OCI-LY1 (cell line): ENCODE measurements around the gene CCNYL1.

Experiments
- H2AFZ ChIP-seq: fragments of 200-600 bp; sonication (generic), shearing (Covaris generic); 2 replicates; pipeline ENCODE4 v1.6.0; 2014; ENCODE audit warnings: antibody characterized with exemption, mild to moderate bottlenecking, low read length
- H3F3A ChIP-seq: fragments of 200-600 bp; sonication (generic), shearing (Covaris generic); 2 replicates; pipeline ENCODE4 v1.6.0; 2014; ENCODE audit warnings: mild to moderate bottlenecking, antibody characterized with exemption, low read length, moderate library complexity; ENCODE audit not compliant: insufficient read depth
- H3K27ac ChIP-seq: fragments of 200-600 bp; sonication (generic); 2 replicates; pipeline ENCODE4 v1.5.1; 2014; ENCODE audit warnings: low read length, mixed run types, mild to moderate bottlenecking, low read depth; ENCODE audit not compliant: poor library complexity, severe bottlenecking
- H3K27me3 ChIP-seq: fragments of 200-600 bp; sonication (generic); 2 replicates; pipeline ENCODE4 v1.6.0; 2014; ENCODE audit warnings: antibody characterized with exemption, mild to moderate bottlenecking, low read length, moderate library complexity; ENCODE audit not compliant: insufficient read depth
- H3K36me3 ChIP-seq: fragments of 200-600 bp; sonication (generic); 2 replicates; pipeline ENCODE4 v1.6.1; 2014; ENCODE audit warnings: mild to moderate bottlenecking, antibody characterized with exemption, low read length, moderate library complexity, mixed read lengths; ENCODE audit not compliant: insufficient read depth
- H3K4me1 ChIP-seq: fragments of 200-600 bp; sonication (generic); 2 replicates; pipeline ENCODE4 v1.5.1; 2014; ENCODE audit warnings: mild to moderate bottlenecking, low read length, moderate library complexity; ENCODE audit not compliant: insufficient read depth, severe bottlenecking
- H3K4me2 ChIP-seq: fragments of 200-600 bp; sonication (generic), shearing (Covaris generic); 2 replicates; pipeline ENCODE4 v1.6.1; 2014; ENCODE audit warnings: low read length
- H3K4me3 ChIP-seq: fragments of 200-600 bp; sonication (generic); 2 replicates; pipeline ENCODE4 v1.5.1; 2014; ENCODE audit warnings: low read length, low read depth, mild to moderate bottlenecking, mixed read lengths; ENCODE audit not compliant: poor library complexity, severe bottlenecking
- H3K79me2 ChIP-seq: fragments of 200-600 bp; shearing (Covaris generic); 2 replicates; pipeline ENCODE4 v1.6.1; 2016; ENCODE audit warnings: mixed run types, low read length, mixed read lengths; ENCODE audit not compliant: insufficient read depth
- H3K9ac ChIP-seq: fragments of 200-600 bp; sonication (generic), shearing (Covaris generic); 2 replicates; pipeline ENCODE4 v1.6.1; 2014; ENCODE audit warnings: mild to moderate bottlenecking, low read length, mixed read lengths
- H3K9me2 ChIP-seq: fragments of 200-600 bp; sonication (generic), shearing (Covaris generic); 2 replicates; pipeline ENCODE4 v1.6.1; 2014; ENCODE audit warnings: low read depth, mild to moderate bottlenecking, low read length, mixed read lengths
- H3K9me3 ChIP-seq: fragments of 200-600 bp; shearing (Covaris generic); 2 replicates; pipeline ENCODE4 v1.6.1; 2014; ENCODE audit warnings: low read length, mixed read lengths
- H4K20me1 ChIP-seq: fragments of 200-600 bp; sonication (generic), shearing (Covaris generic); 2 replicates; pipeline ENCODE4 v1.6.0; 2016; ENCODE audit warnings: mild to moderate bottlenecking, low read length; ENCODE audit not compliant: insufficient read depth
- EZH2 ChIP-seq: fragments of 200-600 bp; sonication (generic), shearing (Covaris generic); IDR thresholded peaks from 2 replicates; pipeline ENCODE4 v1.8.0; 2017; ENCODE audit warnings: borderline replicate concordance, mixed run types, mild to moderate bottlenecking, antibody characterized with exemption, low read length, moderate library complexity, mixed read lengths
- TF ChIP-seq, protein P1 (sequence below): fragments of 200-600 bp; sonication (generic), shearing (Covaris generic); IDR thresholded peaks from 2 replicates; pipeline ENCODE4 v1.5.1; 2017; ENCODE audit warnings: mild to moderate bottlenecking, antibody characterized with exemption, low read length, moderate library complexity, mixed read lengths

CCNYL1 gene

DNA sequence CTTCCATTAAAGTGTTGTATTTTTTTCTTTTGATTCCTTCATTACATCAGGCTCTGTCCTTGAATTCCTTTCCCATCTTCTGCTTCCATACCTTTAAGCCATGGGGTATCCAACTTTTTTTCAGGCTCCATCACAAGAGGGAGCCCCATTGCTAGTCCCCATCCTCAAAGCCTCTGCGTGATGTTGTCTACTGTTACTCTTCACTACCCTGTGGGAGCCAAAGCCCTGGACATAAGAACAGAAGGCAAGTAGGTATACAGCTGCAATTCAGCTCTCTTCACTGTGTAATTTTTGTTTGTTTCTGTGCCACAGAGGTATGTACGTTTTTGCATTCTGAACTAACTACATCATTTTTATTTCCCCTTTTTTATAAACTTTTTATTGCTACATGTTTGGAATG, 36.6 kb upstream of the CCNYL1 start:
- H3K79me2 ChIP-seq: no peaks in the 10 kb centered on the region
- TF ChIP-seq, protein P1, sequence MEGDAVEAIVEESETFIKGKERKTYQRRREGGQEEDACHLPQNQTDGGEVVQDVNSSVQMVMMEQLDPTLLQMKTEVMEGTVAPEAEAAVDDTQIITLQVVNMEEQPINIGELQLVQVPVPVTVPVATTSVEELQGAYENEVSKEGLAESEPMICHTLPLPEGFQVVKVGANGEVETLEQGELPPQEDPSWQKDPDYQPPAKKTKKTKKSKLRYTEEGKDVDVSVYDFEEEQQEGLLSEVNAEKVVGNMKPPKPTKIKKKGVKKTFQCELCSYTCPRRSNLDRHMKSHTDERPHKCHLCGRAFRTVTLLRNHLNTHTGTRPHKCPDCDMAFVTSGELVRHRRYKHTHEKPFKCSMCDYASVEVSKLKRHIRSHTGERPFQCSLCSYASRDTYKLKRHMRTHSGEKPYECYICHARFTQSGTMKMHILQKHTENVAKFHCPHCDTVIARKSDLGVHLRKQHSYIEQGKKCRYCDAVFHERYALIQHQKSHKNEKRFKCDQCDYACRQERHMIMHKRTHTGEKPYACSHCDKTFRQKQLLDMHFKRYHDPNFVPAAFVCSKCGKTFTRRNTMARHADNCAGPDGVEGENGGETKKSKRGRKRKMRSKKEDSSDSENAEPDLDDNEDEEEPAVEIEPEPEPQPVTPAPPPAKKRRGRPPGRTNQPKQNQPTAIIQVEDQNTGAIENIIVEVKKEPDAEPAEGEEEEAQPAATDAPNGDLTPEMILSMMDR: no peak
- no peak for TF ChIP-seq EZH2
- no peak overlapping the region for H2AFZ ChIP-seq
- H3K27ac ChIP-seq: no peak overlapping the region
- H4K20me1 ChIP-seq: no peaks in the 10 kb centered on the region
- no peaks in the 10 kb centered on the region for H3F3A ChIP-seq
- H3K27me3 ChIP-seq: no peaks in the 10 kb centered on the region
- H3K4me1 ChIP-seq: no peaks in the 10 kb centered on the region
- H3K4me3 ChIP-seq: no peak overlapping the region
- no peaks in the 10 kb centered on the region for H3K9me2 ChIP-seq
- no peak overlapping the region for H3K9ac ChIP-seq
- no peak overlapping the region for H3K4me2 ChIP-seq
- no peaks in the 10 kb centered on the region for H3K9me3 ChIP-seq
- H3K36me3 ChIP-seq: no peaks in the 10 kb centered on the region

DNA sequence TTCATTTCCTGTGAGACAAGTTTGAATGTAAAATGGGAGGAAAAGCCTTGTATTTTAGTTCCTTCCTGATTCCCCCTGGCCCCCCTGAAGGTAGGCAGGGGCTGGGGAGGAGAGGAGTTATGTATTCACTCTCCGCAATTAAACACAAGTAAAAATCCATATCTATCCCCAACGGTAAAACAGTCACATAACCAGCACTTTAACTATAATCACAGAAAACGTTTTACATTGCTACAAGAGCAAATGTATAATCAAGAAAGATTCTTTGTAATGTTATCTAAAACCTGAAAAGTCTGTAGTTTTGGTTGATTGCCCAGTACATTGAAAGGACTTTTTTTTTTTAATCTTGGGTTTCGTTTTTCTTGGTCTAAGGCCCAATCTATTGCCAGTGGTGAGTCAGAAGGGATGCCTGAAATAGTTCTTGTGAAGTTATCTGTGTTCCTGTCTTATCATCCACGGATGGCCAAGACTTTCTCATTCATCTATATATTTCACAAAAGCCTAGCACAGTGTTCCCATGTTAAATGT, 34.5 kb upstream of the CCNYL1 start:
- no peak overlapping the region for H2AFZ ChIP-seq

DNA sequence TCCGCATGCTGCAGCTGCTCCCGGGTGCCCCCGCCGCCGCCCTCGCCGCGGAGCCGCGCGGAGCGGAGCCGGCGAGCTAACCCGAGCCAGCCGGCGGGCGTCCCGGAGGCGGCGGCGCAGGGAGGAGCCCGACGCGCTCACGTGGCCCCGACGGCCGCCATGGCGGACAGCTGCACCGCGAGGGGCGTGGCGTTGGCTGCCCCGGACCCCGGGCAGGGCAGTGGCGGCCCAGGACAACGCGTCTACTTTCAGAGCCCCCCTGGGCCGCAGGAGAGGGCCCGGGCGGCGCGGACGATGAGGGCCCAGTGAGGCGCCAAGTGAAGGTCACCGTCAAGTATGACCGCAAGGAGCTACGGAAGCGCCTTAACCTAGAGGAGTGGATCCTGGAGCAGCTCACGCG, 30.0 kb upstream of the CCNYL1 start:
- H3K9me2 ChIP-seq: no peaks in the 10 kb centered on the region
- H3F3A ChIP-seq: no peaks in the 10 kb centered on the region
- no peak overlapping the region for H2AFZ ChIP-seq
- no peak overlapping the region for H3K4me3 ChIP-seq
- no peak overlapping the region for H3K4me2 ChIP-seq
- H4K20me1 ChIP-seq: no peaks in the 10 kb centered on the region
- no peak overlapping the region for H3K27ac ChIP-seq
- no peaks in the 10 kb centered on the region for H3K36me3 ChIP-seq
- H3K27me3 ChIP-seq: no peaks in the 10 kb centered on the region
- no peak for TF ChIP-seq EZH2
- TF ChIP-seq, protein P1: no peak
- H3K79me2 ChIP-seq: no peaks in the 10 kb centered on the region
- H3K9me3 ChIP-seq: no peaks in the 10 kb centered on the region
- no peak overlapping the region for H3K9ac ChIP-seq
- H3K4me1 ChIP-seq: no peaks in the 10 kb centered on the region

More for the DNA sequence above, 34.5 kb upstream of the CCNYL1 start:
- H3K4me3 ChIP-seq: no peak overlapping the region
- H3K4me1 ChIP-seq: no peaks in the 10 kb centered on the region
- H3F3A ChIP-seq: no peaks in the 10 kb centered on the region
- H3K79me2 ChIP-seq: no peaks in the 10 kb centered on the region
- no peaks in the 10 kb centered on the region for H3K27me3 ChIP-seq
- H3K9ac ChIP-seq: no peak overlapping the region
- no peaks in the 10 kb centered on the region for H3K9me3 ChIP-seq
- H3K27ac ChIP-seq: no peak overlapping the region
- TF ChIP-seq, protein P1: no peak
- TF ChIP-seq EZH2: no peak
- H3K36me3 ChIP-seq: no peaks in the 10 kb centered on the region
- no peak overlapping the region for H3K4me2 ChIP-seq
- no peaks in the 10 kb centered on the region for H4K20me1 ChIP-seq
- H3K9me2 ChIP-seq: no peaks in the 10 kb centered on the region
